Psoas muscle (tissue), 8 donors: Measurements from ENCODE around the gene CRISP1. TPM values are rescaled to one million over a fixed set of nuclear protein-coding genes. Genes with fewer than 3 reads are reported as not detected.
"Not testable (repeated sequence)": the region's sequence is repeated elsewhere in the genome, so short reads cannot be mapped to it uniquely, and the experiment has no call there.

Experiments used
- ATAC-seq, 4 donors: fragments of 200-7000 bp; cut with Tn5 transposase; one replicate each; pipeline ENCODE4 v1.9.1; 2020; ENCODE audit warnings: moderate library complexity in 3 of 4, mild to moderate bottlenecking in 2 of 4
- DNase-seq, 2 donors: peaks; one replicate each; pipeline ENCODE4 v3.0.0-alpha.2; 2020
- H3K27ac ChIP-seq: fragments of 200-600 bp; one replicate; pipeline ENCODE4 v1.8.0; 2022
- H3K27me3 ChIP-seq, 3 donors: fragments of 200-600 bp in 1 of 3; one replicate each; pipeline versions ENCODE4 v1.6.1 to v1.8.0; 2013 to 2022; ENCODE audit warnings: low read length in 2 of 3, mild to moderate bottlenecking in 2 of 3, moderate library complexity in 1 of 3; ENCODE audit not compliant: insufficient read depth in 3 of 3
- H3K36me3 ChIP-seq, 2 donors: fragments of 200-600 bp in 1 of 2; one replicate each; pipeline versions ENCODE4 v1.6.1 to v1.8.0; 2013 to 2022; ENCODE audit warnings: low read depth in 1 of 2, mild to moderate bottlenecking in 1 of 2, moderate library complexity in 1 of 2; ENCODE audit not compliant: insufficient read depth in 1 of 2
- H3K4me1 ChIP-seq: fragments of 200-600 bp; one replicate; pipeline ENCODE4 v1.8.0; 2022
- H3K4me3 ChIP-seq: fragments of 200-600 bp; one replicate; pipeline ENCODE4 v1.8.0; 2022; ENCODE audit warnings: mild to moderate bottlenecking
- H3K9me3 ChIP-seq: fragments of 200-600 bp; one replicate; pipeline ENCODE4 v1.8.0; 2022
- CTCF ChIP-seq: fragments of 200-600 bp; IDR thresholded peaks from one replicate; pipeline ENCODE4 v1.8.0; 2022; ENCODE audit warnings: antibody characterized with exemption
- WGBS, 3 donors: extraction: QIAGEN DNeasy Blood & Tissue Kit; methylation state at CpG; one replicate each; pipeline versions ENCODE4 v1.1.6 to v1.1.7; 2013; 5-methylcytosine and 5-hydroxymethylcytosine counted together
- intact Hi-C, 2 donors: fragments of 100-400 bp; cut with DNase I; formaldehyde crosslinking; loops; one replicate each; pipeline versions ENCODE4 v1.11.0 to v1.14.2; 2022
- polyA plus RNA-seq, 3 donors: library from polyadenylated mRNA; stranded (reverse); fragments of 200-250 nt; gene quantifications; one replicate each; pipeline ENCODE4 v1.2.3, GENCODE V29; 2013
- total RNA-seq, 4 donors: library from RNA; stranded (reverse); fragmentation: NEBNext Ultra II Directional in 2 of 4; extraction: Animal tissue kit (Norgen Biotek cat#: 25700) in 2 of 4; gene quantifications; one replicate each; pipeline versions ENCODE4 v1.2.1 to v1.2.4, GENCODE V29; 2021 to 2023
- donor health status: healthy with polysubstance abuse.
- donor health status: DM: no; HTN: no; CAD: no; lungs with moderate emphysema.
- donor health status: Bipolar disorder and iron deficiency.
- donor health status: healthy.
- donor health status: DM: yes; HTN: yes; CAD: no.
- donor health status: DM: no; HTN: no; CAD: no.
- donor health status: DM: no; HTN: no; CAD: no.
- donor health status: DM: yes; HTN: yes; CAD: no.

Gene CRISP1
- total and polyA plus RNA-seq, 7 donors = not detected

- H3K4me3 ChIP-seq = no peak overlapping the region
- no peaks in the 10 kb centered on the region for H3K27me3 ChIP-seq
- TF ChIP-seq CTCF = no peak
- intact Hi-C loops = no loop called here
- no peak overlapping the region for H3K27ac ChIP-seq
- ATAC-seq (no peak), DNase-seq (no peak)
- no peaks in the 10 kb centered on the region for H3K36me3 ChIP-seq
- no peaks in the 10 kb centered on the region for H3K9me3 ChIP-seq
- WGBS, 3 donors = 84 to 100% (median 88%) methylated on average over 1 of the region's 1 CpG
- no peaks in the 10 kb centered on the region for H3K4me1 ChIP-seq
Observed at GRCh38 chr6:49799090-49799489, 67.2 kb downstream of the CRISP1 start.

GRCh38 chr6:49796842-49797455 lies 69.4 kb downstream of the CRISP1 start:
- H3K36me3 ChIP-seq, H3K27ac ChIP-seq, H3K4me3 ChIP-seq, DNase-seq, H3K27me3 ChIP-seq, H3K4me1 ChIP-seq, H3K9me3 ChIP-seq, ATAC-seq, intact Hi-C loops: not testable (repeated sequence)
- 88 to 93% (median 90%) methylated on average over 18 to 21 of the region's 21 CpGs for WGBS, 3 donors

GRCh38 chr6:49790341-49790740 lies 76.0 kb downstream of the CRISP1 start:
- H3K36me3 ChIP-seq = no peaks in the 10 kb centered on the region
- H3K9me3 ChIP-seq = no peaks in the 10 kb centered on the region
- intact Hi-C loops = no loop called here
- H3K27me3 ChIP-seq = no peaks in the 10 kb centered on the region
- no peak overlapping the region for H3K27ac ChIP-seq
- H3K4me3 ChIP-seq = no peak overlapping the region
- no peaks in the 10 kb centered on the region for H3K4me1 ChIP-seq
- no peak for DNase-seq
- TF ChIP-seq CTCF = no peak
- ATAC-seq = no peak
- WGBS, 3 donors = 71 to 86% (median 78%) methylated on average over 2 of the region's 2 CpGs

GRCh38 chr6:49787176-49787575 lies 79.2 kb downstream of the CRISP1 start, which contains the start of gene PGK2:
TSS of gene PGK2 (minus strand) at chr6:49787285. CDS start at chr6:49787187, 98 bp downstream.
- no peak within 1 kb of the TSS for H3K4me3 ChIP-seq
- no peaks in the 10 kb centered on the region for H3K27me3 ChIP-seq
- intact Hi-C loops = no loop called here
- no peaks in the 10 kb centered on the region for H3K9me3 ChIP-seq
- 82 to 85% (median 83%) methylated on average over 8 of the region's 8 CpGs for WGBS, 3 donors
- ATAC-seq = no peak
- no peaks in the 10 kb centered on the region for H3K36me3 ChIP-seq
- no peak for DNase-seq
- TF ChIP-seq CTCF = no peak
- no peaks in the 10 kb centered on the region for H3K4me1 ChIP-seq
- no peak within 1 kb of the TSS for H3K27ac ChIP-seq

GRCh38 chr6:49784272-49784671 lies 82.1 kb downstream of the CRISP1 start:
- no peaks in the 10 kb centered on the region for H3K27me3 ChIP-seq
- H3K4me3 ChIP-seq = no peak overlapping the region
- DNase-seq (no peak), ATAC-seq (no peak)
- no peaks in the 10 kb centered on the region for H3K36me3 ChIP-seq
- TF ChIP-seq CTCF = no peak
- no peaks in the 10 kb centered on the region for H3K4me1 ChIP-seq
- no peak overlapping the region for H3K27ac ChIP-seq
- intact Hi-C loops = no loop called here
- no peaks in the 10 kb centered on the region for H3K9me3 ChIP-seq

Other genes starting within 250 kb of the CRISP1 start
- gene RHAG, start 229.7 kb downstream of the CRISP1 start, total RNA-seq = not detected
- gene RHAG, start 229.7 kb downstream of the CRISP1 start, polyA plus RNA-seq = under 1 TPM in 1 of 3 donors, not detected in 2; 0.04 TPM
- gene CRISP2, start 153.0 kb downstream of the CRISP1 start, total RNA-seq = not detected
- gene CRISP2, start 153.0 kb downstream of the CRISP1 start, polyA plus RNA-seq = not detected
- not detected for gene CRISP3, start 122.1 kb downstream of the CRISP1 start, total RNA-seq
- under 1 TPM in 1 of 3 donors, not detected in 2; 0.04 TPM for gene CRISP3, start 122.1 kb downstream of the CRISP1 start, polyA plus RNA-seq
- gene PGK2, start 79.2 kb downstream of the CRISP1 start, total RNA-seq = not detected
- gene PGK2, start 79.2 kb downstream of the CRISP1 start, polyA plus RNA-seq = not detected
- gene DEFB114, start 97.6 kb upstream of the CRISP1 start, total RNA-seq = not detected
- gene DEFB114, start 97.6 kb upstream of the CRISP1 start, polyA plus RNA-seq = not detected
- not detected for gene DEFB113, start 103.1 kb upstream of the CRISP1 start, total RNA-seq
- gene DEFB113, start 103.1 kb upstream of the CRISP1 start, polyA plus RNA-seq = not detected
- not detected for gene DEFB110, start 155.5 kb upstream of the CRISP1 start, total RNA-seq
- gene DEFB110, start 155.5 kb upstream of the CRISP1 start, polyA plus RNA-seq = not detected
- gene DEFB112, start 183.4 kb upstream of the CRISP1 start, total RNA-seq = not detected
- gene DEFB112, start 183.4 kb upstream of the CRISP1 start, polyA plus RNA-seq = not detected